Stimulated activated CD8-positive, alpha-beta memory T cell treated with anti-CD3 and anti-CD28 coated beads, Interleukin-12 subunit alpha, Interleukin-12 subunit beta, amount 100 ng/mL, for 24 hours (primary cell): ENCODE measurements around the gene APBA3.

Source experiments
- DNase-seq: peaks from one replicate; pipeline ENCODE4 v3.0.0-alpha.2; 2020; ENCODE audit errors: extremely low read depth

The APBA3 gene, protein sequence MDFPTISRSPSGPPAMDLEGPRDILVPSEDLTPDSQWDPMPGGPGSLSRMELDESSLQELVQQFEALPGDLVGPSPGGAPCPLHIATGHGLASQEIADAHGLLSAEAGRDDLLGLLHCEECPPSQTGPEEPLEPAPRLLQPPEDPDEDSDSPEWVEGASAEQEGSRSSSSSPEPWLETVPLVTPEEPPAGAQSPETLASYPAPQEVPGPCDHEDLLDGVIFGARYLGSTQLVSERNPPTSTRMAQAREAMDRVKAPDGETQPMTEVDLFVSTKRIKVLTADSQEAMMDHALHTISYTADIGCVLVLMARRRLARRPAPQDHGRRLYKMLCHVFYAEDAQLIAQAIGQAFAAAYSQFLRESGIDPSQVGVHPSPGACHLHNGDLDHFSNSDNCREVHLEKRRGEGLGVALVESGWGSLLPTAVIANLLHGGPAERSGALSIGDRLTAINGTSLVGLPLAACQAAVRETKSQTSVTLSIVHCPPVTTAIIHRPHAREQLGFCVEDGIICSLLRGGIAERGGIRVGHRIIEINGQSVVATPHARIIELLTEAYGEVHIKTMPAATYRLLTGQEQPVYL

DNA sequence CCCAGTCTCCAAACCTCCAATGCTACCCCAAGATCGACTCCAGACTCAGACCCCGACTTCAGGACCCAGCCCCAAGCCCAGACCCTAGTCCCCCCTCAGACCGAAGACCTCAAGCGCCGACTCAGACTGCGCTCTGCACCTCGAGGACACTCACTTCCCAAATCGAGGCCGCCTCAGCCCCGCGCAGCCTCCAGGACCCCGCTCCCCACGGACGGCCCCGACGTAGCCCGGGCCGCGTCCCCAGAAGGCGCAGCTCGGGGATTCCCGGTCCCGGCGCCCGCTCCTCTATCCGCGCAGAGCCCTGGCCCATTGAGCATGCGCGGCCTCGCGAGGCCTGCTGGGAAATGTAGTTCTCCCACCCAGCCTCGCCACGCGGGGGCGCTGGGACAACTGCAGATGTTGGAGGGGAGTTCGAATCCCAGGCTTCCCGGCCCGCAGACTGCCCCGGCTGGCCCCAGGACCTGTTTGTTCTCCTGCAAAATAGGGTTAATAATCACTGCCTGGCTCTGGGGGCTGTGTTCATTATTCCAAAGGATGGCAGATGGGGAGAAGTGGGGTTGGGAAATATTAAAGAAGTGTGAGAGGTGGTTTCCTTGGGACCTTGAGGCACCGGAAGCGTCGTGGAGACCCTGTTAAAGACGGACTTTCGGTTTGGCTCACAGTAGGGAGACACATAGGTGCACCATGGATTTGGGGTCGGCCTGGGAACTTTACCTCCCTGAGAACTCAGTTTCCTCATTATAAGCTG is at the start of gene APBA3:
Gene APBA3 (minus strand): TSS at position 311 of the 748 bp plus-strand sequence. CDS start 1,428 bp downstream, outside the sequence.
- DNase-seq = peak; percentile 89

DNA sequence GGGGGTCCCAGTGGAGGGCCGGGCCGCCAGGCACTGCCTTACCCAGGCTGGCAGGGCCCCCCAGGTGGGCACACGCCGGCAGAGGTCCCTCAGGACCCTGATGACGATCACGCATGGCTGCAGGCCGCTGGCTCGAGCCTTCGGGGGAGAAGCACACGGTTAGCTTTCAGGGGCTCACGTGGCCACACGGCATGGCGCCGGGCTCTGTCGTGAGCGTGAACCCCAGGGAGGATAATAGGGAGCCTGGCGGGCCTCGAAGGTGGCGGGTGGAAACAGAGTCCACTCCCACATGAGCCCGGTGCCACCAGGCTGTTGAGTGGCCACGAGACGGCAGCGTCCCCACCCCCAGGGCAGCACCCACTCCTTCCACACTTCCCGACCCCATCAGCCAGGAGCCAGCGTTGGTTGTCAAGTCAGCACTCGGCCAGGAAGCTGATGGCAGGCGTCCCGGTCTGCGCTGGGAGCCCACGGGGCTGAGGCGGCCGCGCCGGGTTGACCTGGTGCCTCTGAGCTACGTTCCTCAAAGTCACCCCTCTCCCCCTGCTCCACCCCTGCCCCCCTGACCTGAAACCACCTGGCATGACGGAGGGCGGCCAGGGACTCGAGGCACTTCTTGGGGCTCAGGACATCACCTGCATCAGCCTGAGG is 49.3 kb upstream of the APBA3 start:
- no peak for DNase-seq

DNA sequence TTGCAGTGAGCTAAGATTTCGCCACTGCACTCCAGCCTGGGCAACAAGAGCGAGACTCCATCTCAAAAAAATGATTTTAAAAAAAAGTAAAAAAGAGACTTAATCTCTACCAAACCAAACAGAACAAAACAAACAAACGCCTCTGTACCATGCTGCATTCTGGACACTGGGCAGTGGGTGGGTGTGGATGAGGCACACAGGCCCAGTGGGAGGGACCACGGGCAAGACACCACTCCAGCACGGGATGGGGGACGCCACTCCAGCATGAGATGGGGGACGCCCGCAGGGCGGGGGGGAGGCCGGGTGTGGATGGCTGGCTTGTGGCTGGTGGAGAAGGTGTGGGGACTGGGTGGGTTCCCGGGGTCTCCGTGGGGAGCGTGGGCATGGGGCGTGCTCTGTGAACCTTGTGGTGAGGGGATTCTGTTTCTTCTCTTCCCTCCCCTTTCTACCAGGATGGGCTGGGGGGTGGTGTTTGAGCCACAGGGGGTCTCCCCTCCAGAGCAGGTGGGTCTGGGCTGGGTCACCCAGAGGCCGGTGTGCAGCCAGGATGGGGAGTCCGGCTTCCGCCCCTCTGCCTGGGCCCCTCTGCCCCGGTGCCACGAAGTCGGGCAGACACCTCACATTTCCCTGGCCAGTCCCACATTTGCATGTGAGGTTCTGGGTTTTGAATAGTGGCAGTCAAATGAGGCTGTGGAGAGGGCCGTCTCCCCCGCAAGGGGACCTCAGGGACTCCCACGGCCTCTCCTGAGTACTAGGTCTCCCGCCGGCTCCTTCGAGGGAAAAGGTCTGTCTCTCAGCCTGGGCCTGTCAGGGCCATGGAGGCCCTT is 48.6 kb upstream of the APBA3 start:
- no peak for DNase-seq

DNA sequence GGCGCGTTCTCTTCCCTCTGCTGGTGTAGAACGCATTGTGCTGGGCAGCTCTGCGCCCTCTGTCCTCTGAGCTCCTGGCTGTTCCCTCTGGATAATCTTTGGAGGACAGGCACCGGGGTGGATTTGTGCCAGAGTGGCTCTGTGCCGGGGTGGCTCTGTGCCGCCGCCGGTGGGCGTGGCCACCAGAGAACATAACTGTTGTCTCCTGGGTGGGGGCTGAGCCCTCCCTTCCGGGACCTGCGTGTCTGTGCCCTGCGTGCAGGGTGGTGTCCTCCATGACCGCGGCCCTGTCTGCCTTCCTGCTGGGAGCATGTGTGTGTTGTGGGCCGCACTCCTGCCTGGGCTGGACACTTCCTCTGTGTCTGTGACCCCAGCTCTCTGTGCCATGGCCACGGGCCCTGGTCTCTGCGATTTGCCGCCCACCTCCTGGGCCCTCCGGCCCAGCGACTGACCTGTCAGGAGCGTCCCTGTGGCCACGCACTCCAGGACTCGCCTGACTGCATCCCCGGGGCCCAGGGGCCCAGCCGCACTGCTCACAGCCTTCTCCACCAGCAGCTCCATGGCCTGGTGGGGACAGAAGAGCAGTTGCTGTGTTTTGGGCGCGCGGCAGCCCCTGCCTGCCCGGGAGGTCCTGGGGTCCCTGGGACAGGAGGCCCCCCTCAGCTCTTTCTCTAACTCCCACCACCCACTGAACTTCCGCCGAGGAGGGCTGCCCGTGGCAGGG is 47.1 kb upstream of the APBA3 start:
- no peak for DNase-seq

DNA sequence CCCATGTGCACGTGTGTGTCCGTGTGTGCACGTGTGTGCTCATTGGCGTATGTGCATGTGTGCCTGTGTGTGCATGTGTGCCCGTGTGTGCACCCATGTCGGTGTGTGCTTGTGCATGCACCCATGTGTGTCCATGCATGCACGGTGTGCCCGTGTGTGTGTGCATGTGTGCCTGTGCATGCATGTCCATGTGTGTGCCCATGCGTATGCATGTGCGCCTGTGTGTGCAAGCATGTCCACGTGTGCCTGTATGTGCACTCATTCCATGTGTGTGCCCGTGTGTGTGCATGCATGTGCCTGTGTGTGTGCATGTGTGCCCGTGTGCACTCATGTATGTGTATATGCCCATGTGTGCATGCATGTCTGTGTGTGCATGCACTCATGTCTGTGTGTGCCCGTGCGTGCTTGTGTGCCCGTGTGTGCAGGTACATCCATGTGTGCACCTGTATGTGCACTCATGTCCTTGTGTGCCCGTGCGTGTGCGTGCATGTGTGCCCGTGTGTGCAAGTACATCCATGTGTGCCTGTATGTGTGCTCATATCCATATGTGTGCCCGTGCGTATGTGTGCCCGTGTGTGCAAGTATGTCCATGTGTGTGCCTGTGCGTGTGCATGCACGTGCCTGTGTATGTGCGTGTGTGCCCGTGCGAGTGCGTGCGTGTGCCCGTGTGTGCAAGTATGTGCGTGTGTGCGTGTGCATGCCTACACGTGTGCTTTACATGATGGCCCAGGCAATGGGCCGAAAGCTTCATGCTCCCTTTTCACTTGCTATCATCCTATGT is 46.3 kb upstream of the APBA3 start:
- no peak for DNase-seq

DNA sequence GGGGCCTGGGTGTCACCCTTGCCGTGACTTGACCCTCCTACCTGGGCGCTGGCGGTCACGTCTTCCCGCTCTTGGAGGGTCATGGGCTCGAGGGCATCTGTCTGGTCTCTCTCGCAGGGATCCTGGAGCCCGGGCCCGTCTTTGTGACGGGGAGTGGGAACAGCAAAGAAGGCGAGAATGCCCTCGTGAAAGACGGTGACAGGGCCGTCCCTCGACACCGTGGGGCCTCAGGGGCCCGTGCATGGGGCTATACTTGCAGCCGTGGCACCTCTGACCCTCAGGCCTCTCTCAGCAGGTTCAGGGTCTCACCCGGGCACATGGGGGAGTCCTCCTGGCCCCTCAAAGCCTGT is 45.6 kb upstream of the APBA3 start:
- DNase-seq = no peak

DNA sequence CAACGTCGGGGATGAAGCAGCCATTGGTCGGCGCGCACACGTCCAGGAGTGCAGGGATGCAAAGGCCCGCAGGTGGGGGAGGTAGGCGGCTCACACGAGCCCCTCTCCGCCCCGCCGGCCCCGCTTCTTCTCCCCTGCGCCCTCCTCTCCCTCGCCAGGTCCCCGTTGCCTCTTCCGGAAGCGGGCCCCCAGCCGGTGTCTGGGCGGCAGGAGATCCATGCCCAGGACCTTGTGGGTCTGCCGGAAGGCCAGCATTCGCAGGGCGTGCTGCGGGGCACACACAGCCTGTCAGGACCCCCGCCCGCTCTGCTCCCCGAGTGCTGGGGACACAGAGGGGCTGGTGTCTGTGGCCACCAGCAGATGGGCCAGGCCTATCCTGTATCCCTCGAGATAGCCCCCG is 44.4 kb upstream of the APBA3 start:
- no peak for DNase-seq

DNA sequence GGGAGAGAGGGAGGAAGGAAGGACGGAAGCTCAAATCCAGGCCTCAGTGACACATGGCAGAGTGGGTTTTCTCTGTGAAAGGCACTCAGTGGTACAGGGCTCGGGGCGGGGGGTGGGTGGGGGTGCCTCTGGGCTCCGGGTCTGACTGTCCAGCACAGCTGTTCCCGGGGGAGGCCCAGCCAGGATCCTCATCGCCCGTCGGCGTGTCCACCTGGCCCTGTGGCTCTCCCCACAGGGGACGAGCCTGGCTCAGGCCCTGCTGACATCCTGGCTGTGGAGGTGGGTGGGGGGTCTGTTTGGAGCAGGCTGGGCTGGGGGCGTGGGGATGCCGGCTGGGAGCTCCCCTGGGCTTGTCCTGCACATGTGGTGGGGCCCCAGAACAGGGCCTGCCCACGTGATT is 42.9 kb upstream of the APBA3 start:
- DNase-seq = no peak

DNA sequence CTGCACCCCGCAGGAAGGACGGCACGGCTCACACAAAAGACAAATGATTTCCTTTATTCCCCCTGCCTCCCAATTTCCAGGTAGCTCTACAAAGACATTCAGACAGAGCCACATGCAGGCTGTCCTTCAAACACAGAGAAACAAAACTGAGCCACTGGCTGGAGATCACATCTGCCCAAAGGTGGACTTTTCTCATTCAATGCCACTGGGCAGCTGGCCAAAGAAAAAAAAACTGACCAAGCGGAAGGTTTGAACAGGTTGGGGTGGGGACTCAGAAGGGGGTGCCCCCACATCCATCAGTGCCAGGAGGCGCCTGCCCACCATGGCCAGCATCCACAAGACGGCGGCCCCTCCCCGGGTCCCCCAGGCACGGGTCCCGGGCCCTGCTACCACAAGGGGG is 42.5 kb upstream of the APBA3 start:
- no peak for DNase-seq

DNA sequence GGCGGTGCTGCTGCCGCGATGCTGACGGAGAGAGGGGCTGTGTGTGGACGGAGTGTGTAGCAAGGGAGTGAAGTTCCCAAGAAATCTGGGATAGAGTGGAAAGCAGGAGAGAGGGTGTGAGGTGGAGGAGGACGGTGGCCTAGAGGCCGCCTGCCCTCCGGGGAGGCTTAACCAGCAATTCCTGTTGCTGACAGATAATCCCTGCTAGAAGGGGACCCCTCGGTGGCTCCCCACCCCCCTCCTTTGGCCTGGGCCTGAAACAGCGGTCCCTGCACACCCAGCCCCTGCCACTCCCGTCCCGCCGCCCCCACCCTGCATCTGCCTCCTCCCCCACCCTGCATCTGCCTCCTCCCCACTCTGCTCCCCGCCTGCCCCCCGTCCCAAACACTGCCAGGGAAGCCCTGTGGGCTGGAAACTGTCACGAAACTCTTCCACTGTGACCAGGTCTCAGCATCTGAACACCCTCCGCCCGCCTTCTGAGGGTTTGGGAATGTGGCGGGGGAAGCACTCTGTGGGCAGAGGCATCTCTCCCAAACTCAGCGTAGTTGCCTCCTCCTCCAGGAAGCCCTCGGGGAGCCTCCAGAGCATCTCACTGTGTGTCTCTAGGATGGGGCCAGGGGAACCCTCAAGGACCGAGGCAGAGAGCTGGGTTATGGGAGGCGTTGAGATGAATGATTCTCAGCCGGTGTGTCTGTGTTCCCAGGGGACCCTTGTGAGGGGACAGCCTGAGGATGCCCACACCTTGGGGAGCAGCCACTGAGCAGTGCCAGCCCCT is 41.8 kb upstream of the APBA3 start:
- no peak for DNase-seq

DNA sequence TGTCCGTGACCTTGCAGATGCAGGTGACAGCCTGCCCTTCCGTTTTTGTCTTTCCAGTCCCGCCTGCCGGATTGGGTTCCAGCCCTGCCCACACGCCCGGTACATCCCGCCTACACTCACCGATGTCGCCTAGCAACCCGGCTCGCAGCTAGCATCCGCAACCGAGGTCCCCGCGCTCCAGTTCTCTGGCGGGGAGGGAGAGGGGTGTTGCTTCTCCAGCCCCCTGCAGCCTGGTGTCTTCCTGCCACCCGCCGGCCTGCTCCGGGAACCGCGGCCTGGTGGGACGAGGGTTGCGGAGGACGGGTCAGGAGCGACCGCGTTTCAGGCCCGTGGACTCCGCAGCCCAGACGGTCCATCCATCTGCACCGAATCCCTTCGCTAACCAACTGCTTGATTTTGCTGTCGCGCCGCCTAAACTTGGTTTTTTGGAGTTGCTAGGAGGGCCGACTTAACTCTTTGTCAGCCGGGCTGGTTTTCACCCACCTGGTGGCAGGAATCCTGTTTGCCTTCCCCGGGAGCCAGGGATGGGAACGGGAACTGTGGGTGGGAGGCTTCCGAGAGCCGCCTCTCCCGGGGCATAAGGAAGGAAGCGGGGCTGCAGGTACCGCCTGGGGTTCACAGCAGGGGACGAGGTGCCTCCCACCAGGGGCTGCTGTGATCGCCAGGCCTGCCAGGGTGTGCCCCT is 40.1 kb upstream of the APBA3 start:
- no peak for DNase-seq

DNA sequence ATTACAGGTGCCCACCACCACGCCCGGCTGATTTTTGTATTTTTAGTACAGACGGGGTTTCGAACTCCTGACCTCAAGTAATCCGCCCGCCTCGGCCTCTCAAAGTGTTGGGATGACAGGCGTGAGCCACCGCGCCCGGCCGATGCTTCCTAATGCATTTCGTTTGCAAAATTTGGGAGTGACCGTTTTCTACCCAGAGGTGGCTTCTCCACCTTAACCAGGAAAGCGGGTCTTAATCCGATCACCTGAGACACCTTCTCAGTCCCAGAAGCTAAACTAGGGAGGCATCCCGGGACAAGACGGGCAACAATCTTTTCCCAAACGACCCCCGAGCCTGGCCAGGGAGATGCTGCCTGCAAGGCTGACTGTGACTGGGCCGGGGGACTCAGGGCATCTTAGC is 39.5 kb upstream of the APBA3 start:
- no peak for DNase-seq

DNA sequence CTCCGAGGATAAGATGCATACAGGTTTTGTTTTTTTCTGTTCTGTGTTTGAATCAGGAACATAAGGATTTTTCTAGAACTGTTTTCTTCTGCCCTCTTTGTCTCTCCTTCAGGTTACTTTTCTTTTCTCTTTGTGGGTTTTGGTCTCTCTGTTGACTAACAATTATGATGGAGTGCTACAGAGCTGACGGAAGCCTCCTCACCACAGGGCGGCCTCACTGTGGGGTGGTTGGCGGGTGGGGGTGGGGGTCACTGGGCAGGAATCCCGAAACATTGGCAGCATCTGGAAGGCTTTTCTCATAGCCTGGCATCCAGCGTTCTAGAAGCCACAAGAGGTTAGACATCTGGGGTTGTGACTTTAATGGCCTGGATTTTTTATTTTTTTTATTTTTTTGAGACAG is 36.6 kb upstream of the APBA3 start:
- DNase-seq = no peak

DNA sequence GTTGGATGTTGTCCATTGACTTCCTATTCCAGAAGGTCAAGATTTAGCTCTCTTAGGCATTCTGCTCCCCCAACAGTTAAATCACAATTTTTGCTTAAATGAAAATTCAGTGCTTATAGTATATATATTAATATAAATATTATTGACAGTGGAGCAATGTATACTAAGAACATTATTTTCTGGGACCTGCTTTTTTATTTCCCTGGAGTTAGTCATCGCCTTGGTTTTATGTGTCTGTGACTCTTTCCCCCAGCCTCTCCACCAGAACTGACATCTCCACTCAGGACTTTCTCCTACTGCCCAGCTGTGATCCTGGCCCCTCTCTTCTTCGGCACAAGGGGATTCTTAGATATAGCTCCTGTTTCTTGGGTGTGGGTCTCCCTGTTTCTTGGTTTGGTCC is 34.9 kb upstream of the APBA3 start:
- DNase-seq = no peak

DNA sequence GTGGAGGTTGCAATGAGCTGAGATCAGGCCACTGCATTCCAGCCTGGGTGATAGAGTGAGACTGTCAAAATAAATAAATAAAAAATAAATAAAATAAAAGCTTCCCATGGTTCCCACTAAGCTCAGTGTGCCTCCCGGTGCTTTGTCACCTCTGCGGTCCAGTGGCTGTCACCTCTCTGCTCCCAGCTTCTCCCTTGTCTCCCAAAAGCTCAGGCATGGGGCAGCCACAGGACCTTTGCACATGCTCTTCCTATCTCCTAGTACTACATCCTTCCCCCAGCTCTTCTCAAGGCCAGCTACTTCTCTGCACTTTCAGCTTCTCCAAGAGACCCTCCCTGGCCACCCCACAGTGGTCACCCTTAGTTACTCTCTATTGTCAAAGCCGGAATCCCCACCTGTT is 32.3 kb upstream of the APBA3 start:
- no peak for DNase-seq

DNA sequence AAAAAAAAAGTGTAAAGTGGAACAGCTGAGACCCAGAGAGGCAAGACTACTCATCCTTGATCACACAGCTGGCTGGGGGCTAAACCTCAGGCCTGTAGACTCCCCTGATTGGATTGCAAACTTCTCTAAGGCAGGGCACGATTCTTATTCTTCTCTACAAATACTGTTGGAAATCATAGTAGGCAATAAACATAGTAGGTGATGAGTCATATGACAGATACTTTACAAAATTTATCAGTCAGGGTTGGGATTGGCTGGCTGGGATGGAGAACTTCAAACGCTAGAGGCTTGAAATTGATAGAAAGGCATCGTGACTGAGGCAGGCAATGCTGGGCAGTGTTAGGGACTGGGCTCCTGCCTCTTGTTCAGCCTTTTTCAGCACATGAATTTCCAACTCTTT is 30.6 kb upstream of the APBA3 start:
- DNase-seq = no peak

DNA sequence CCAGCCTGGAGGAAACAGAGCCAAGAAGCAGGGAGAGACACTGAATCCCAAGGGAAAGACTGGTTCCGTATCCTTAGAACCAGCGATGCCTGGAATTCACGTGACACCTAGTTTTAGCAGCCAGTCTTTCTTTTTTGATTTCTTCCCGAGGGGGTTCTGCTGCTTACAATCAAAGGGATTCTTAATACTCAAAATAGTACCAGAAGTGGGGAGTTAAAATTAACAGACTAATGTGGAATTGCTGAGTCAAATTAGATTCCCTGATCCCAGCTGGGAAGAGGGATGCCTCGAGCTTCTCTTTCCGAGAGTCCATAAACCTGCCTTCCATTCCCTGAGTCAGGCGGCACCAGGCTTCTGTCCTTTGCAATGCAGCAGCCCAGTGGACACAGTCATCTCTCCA is 29.4 kb upstream of the APBA3 start:
- no peak for DNase-seq

DNA sequence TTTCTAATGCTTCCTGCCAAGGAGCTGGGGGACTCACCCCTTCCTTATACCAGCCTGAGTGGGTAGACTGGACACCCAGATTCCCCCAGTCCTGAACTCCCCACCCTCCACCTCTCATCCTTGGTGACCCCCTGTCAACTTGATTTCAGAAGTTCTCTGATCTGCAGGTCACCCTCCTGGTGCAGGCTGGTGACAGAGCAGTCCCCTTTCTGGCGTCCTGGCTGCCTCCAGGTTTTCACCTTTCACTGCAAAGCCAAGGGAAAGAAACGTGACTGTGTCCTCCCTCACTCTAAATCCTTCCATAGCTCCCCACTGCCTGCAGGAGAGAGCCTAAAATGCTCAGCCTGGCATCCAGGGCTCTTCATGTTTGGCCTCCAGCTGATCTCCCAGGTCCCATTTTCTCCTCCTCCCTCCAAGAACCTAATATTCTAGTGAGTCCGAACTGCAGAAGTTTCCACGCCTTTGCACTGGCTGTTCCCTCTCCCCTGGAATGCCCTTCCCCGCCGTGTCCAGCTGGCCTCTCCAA is 28.8 kb upstream of the APBA3 start:
- DNase-seq = no peak
